Cardiac muscle cell (in vitro differentiated cells and primary cell): ENCODE data around the gene CIAO1. TPM values are rescaled to one million over a fixed set of nuclear protein-coding genes. Genes with fewer than 3 reads are reported as not detected.
A peak's percentile ranks its signal among the peaks of the same experiment; 100 is the strongest.

ENCODE experiments used
- DNase-seq, 2 donors: peaks; one replicate each; pipeline versions ENCODE4 v3.0.0 to v3.0.0-alpha.2; 2010 to 2017; ENCODE audit warnings: low read depth in 1 of 2, low spot score in 1 of 2
- H3K27ac ChIP-seq: fragments of 200-600 bp; sonication (generic); 2 replicates; pipeline ENCODE4 v1.5.1; 2016
- H3K27me3 ChIP-seq: fragments of 200-600 bp; sonication (generic); 2 replicates; pipeline ENCODE4 v1.6.0; 2016; ENCODE audit warnings: control low read depth
- H3K36me3 ChIP-seq: fragments of 200-600 bp; sonication (generic); 2 replicates; pipeline ENCODE4 v1.5.1; 2016; ENCODE audit warnings: control low read depth
- H3K4me1 ChIP-seq: fragments of 200-600 bp; sonication (generic); 2 replicates; pipeline ENCODE4 v1.8.1; 2017; ENCODE audit warnings: low read depth, mild to moderate bottlenecking, mixed run types
- H3K4me3 ChIP-seq: fragments of 200-600 bp; sonication (generic); 2 replicates; pipeline ENCODE4 v1.5.1; 2016; ENCODE audit warnings: mild to moderate bottlenecking
- H3K9me3 ChIP-seq: fragments of 200-600 bp; sonication (generic); 2 replicates; pipeline ENCODE4 v1.5.1; 2017; ENCODE audit warnings: low read depth, mild to moderate bottlenecking, control low read depth
- polyA plus RNA-seq: library from polyadenylated mRNA; unstranded; fragments of >200 nt; fragmentation: Nextera tagmentation; extraction: Ambion mirVana; gene quantifications from 2 replicates; pipeline ENCODE4 v1.2.1, GENCODE V29; 2016
- total RNA-seq: library from RNA; depleted of rRNA; stranded (reverse); fragments of >200 nt; gene quantifications from 2 replicates; pipeline ENCODE4 v1.2.3, GENCODE V29; 2016
- TF ChIP-seq, protein P1 (sequence below): IDR thresholded peaks from 2 replicates; pipeline ENCODE4 v1.5.1; 2012; ENCODE audit warnings: low read depth, mild to moderate bottlenecking, low read length

Gene CIAO1
- total and polyA plus RNA-seq, 2 experiments from 2014 or later, result 88.6 to 97.3 TPM

DNA sequence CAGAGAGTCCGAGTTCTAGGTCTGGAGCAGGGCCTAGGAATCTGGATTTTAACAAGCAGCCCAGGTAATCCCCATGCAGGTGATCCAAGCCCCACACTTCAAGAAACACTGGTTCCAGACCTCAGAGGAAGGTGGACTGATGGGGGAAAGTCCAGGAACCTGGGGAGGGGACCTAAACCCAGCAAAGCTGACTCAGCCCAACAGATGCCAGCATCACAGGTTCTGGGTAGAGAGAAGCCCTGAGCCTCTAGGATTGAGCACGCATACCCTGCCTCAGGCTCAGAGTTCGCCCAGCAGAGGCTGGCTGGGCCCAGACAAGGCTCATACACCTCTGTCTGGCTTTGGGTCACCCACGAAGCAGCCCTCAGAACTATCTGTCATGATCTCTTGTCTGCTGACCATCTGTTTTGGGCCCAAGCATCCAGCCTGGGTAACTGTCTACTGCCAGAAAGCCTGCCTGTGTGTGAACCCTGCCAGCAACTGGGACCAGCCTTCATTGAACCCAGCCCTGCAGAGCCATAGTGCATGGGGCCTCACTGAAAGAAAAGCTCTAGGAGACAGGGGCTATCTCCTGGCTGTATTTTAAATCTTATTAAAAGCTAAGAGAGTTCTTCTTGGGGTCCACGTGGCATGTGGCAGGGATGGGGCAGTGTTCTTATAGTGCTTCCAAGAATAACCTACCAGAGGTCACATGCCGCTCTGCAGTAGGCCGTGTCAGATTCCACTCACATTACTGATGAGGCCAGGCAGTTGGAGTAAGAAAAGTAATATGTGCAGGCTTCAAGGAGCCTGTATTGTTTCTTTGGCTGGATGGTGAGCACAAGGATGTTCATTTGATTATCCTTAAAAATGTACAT, 7.6 kb upstream of the CIAO1 start:
- TF ChIP-seq, protein P1, sequence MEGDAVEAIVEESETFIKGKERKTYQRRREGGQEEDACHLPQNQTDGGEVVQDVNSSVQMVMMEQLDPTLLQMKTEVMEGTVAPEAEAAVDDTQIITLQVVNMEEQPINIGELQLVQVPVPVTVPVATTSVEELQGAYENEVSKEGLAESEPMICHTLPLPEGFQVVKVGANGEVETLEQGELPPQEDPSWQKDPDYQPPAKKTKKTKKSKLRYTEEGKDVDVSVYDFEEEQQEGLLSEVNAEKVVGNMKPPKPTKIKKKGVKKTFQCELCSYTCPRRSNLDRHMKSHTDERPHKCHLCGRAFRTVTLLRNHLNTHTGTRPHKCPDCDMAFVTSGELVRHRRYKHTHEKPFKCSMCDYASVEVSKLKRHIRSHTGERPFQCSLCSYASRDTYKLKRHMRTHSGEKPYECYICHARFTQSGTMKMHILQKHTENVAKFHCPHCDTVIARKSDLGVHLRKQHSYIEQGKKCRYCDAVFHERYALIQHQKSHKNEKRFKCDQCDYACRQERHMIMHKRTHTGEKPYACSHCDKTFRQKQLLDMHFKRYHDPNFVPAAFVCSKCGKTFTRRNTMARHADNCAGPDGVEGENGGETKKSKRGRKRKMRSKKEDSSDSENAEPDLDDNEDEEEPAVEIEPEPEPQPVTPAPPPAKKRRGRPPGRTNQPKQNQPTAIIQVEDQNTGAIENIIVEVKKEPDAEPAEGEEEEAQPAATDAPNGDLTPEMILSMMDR, result no peak
- Histone ChIP-seq H3K9me3 (no peaks in the 10 kb centered on the region), H3K4me1 (peaks cover 45% of the 10 kb centered on the region), H3K4me3 (no peak overlapping the region), H3K27me3 (no peaks in the 10 kb centered on the region), H3K36me3 (peaks cover 20% of the 10 kb centered on the region), H3K27ac (peak overlapping the region; percentile 98)
- peak in 1 of 2 donors; percentile 78 for DNase-seq

DNA sequence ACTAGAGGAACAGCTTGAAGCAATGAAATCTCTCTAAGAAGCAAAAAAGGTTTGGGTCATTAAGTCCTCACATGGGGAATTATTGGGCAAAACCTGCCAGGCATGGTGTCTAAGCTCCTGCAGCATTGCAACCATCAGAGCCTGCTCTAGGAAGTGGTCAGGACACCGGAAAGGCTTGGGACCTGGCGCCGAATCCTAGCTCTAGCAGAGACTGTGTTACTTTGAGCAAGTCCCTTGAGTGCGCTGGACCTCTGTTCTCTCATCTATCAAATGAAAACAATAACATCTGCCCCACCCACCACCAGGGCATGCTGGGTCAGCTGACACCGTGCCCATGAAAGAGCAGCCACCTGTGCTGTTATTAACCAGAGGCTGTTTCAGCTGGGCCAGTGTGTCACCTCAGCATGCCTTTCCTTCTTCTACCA, 6.5 kb upstream of the CIAO1 start:
- Histone ChIP-seq H3K9me3 (no peaks in the 10 kb centered on the region), H3K4me1 (peaks cover 56% of the 10 kb centered on the region), H3K27ac (peak overlapping the region; percentile 98), H3K36me3 (peaks cover 13% of the 10 kb centered on the region), H3K4me3 (no peak overlapping the region), H3K27me3 (no peaks in the 10 kb centered on the region)
- TF ChIP-seq, protein P1, result no peak
- DNase-seq, result no peak

DNA sequence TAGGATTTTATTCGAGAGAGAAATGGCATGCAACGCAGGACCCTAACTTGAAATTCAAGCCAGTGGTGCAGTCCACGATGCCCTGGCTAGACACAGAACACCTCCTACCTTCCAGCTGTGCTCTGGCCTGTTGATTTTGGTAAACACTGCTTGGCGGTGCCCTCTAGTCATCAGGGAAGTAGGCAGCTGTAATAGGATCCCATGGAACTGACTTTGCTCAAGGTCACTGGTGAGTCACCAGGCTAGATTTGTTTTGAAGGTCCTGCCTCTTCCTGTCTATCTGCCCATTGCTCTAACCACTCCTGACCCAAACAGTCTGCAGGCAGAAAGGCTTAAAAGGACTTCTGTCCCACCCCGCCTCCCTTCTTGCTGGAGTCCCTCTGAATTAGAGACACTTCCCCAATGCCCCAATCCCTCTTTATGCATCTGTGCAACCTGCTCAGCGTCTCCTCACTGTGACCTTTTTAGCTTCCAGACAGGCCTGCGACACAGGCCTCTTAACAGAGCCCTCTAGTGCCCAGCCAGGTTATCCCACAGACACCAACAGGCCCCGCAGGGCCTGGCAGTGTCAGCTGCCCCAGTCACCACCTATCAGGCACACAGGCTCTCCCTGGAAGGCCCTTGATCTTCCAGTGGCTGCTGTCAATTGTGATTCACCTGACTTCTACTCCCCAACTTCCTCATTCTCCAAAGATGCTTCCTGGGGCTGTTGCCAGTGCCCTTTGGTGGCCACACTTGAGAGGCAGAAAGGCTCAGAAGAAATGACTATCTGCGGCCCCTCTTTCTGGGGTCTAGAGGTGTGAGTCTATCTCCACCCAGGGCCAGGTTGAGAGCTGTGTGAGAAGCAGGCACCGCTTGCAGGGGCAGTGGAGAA, 5.4 kb upstream of the CIAO1 start:
- TF ChIP-seq, protein P1, result peak; percentile 39
- Histone ChIP-seq H3K9me3 (no peaks in the 10 kb centered on the region), H3K27ac (peak overlapping the region; percentile 98), H3K4me3 (peak overlapping the region; percentile 5), H3K27me3 (no peaks in the 10 kb centered on the region), H3K36me3 (peaks cover 6% of the 10 kb centered on the region), H3K4me1 (peaks cover 57% of the 10 kb centered on the region)
- peak; percentile 83 to 85 for DNase-seq

DNA sequence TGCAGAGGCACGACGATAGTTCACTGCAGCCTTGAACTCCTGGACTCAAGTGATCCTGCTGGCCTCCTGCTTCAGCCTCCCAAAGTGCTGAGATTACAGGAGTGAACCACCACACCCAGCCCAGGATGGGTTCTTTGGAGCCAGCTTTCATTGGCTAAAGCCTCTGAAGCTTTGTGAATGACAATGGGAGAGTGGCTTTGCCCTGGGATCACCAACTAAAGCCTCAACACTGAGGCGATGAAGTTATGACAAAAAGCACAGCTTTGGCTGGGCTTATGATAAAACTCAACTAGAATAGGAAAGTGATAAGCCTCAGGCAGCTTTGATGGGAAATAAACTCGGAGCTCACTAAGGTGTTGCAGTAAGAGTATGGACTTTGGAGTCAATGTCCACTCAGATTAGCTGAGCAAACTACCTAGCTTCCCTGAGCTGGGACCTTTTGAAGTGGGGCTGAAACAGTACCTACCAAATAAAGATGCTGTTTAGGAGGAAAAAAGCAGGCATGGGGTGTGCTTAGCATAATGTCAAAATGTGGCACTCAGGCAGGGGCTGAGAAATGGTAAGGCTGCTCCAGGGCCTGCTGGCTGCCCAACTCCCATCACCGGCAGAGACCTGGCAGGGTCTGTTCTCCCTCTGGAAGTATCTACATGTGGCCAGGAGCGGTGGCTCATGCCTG, 4.6 kb upstream of the CIAO1 start:
- Histone ChIP-seq H3K4me1 (peaks cover 57% of the 10 kb centered on the region), H3K9me3 (no peaks in the 10 kb centered on the region), H3K27me3 (no peaks in the 10 kb centered on the region), H3K36me3 (peaks cover 2% of the 10 kb centered on the region), H3K27ac (peak overlapping the region; percentile 98), H3K4me3 (no peak overlapping the region)
- no peak for DNase-seq
- TF ChIP-seq, protein P1, result no peak

DNA sequence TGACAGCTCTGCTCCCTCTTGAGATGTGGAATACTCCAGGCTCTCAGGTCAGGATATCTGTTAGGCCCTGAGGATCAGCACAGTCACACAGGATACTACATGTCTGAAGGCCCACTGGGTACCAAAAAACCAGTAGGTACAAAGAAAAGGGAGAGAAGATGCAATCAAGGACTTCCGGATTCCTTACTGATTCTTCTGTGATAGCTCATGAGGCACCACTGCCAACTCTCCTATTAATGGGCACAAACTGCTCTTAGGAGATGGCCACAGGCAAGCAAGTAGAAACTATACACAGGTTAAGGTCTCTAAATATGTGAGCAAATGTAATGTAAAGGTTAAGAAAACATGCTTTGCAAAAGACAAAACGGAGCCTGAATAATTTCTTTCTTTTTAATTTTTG, 3.7 kb upstream of the CIAO1 start:
- no peaks in the 10 kb centered on the region for H3K27me3 ChIP-seq
- H3K27ac ChIP-seq, result peak overlapping the region; percentile 92
- TF ChIP-seq, protein P1, result no peak

More for the DNA sequence above, 3.7 kb upstream of the CIAO1 start:
- peaks cover 59% of the 10 kb centered on the region for H3K4me1 ChIP-seq
- no peak for DNase-seq
- peaks cover 2% of the 10 kb centered on the region for H3K36me3 ChIP-seq
- H3K9me3 ChIP-seq, result no peaks in the 10 kb centered on the region
- H3K4me3 ChIP-seq, result no peak overlapping the region
